Small intestine (tissue), 16 donors: Measurements from ENCODE around the gene HEBP2. TPM values are rescaled to one million over a fixed set of nuclear protein-coding genes. Genes with fewer than 3 reads are reported as not detected.
"Not testable (repeated sequence)": the region's sequence is repeated elsewhere in the genome, so short reads cannot be mapped to it uniquely, and the experiment has no call there.

ENCODE experiments used
- DNase-seq, 2 donors: peaks; one replicate each; pipeline versions ENCODE4 v3.0.0 to v3.0.0-alpha.2; 2013
- FAIRE-seq: peaks from 2 replicates; lab custom pipeline; 2012; peaks lifted over from hg19 to GRCh38; lab: Jason Lieb, UNC
- H3K27ac ChIP-seq, 3 donors: one replicate each; pipeline ENCODE4 v1.5.1; 2013; ENCODE audit warnings: low read length in 2 of 3, mild to moderate bottlenecking in 2 of 3, control low read depth in 1 of 3, inconsistent platforms in 1 of 3, low read depth in 1 of 3, moderate library complexity in 1 of 3
- H3K27me3 ChIP-seq, 3 donors: one replicate each; pipeline ENCODE4 v1.6.1; 2013; ENCODE audit warnings: low read length in 3 of 3, inconsistent platforms in 1 of 3; ENCODE audit not compliant: control insufficient read depth in 3 of 3, insufficient read depth in 3 of 3
- H3K36me3 ChIP-seq, 3 donors: one replicate each; pipeline ENCODE4 v1.6.1; 2013; ENCODE audit warnings: low read length in 3 of 3, inconsistent platforms in 1 of 3, low read depth in 1 of 3, mild to moderate bottlenecking in 1 of 3, moderate library complexity in 1 of 3; ENCODE audit not compliant: control insufficient read depth in 3 of 3, insufficient read depth in 2 of 3
- H3K4me1 ChIP-seq, 3 donors: one replicate each; pipeline ENCODE4 v1.6.1; 2013; ENCODE audit warnings: low read length in 2 of 3, inconsistent platforms in 1 of 3, low read depth in 1 of 3, mild to moderate bottlenecking in 1 of 3, moderate library complexity in 1 of 3; ENCODE audit not compliant: control insufficient read depth in 3 of 3, insufficient read depth in 2 of 3
- H3K4me3 ChIP-seq, 3 donors: one replicate each; pipeline ENCODE4 v1.5.1; 2013; ENCODE audit warnings: low read length in 3 of 3, control low read depth in 1 of 3, inconsistent platforms in 1 of 3, low read depth in 1 of 3, mild to moderate bottlenecking in 1 of 3, moderate library complexity in 1 of 3
- H3K9me3 ChIP-seq, 2 donors: one replicate each; pipeline ENCODE4 v1.6.1; 2013; ENCODE audit warnings: low read depth in 1 of 2, low read length in 1 of 2; ENCODE audit not compliant: control insufficient read depth in 2 of 2, insufficient read depth in 1 of 2
- WGBS, 3 donors: extraction: QIAGEN DNeasy Blood & Tissue Kit; methylation state at CpG; one replicate each; pipeline ENCODE4 v1.1.7; 2013; 5-methylcytosine and 5-hydroxymethylcytosine counted together
- long read RNA-seq, 10 donors: transcript quantifications; one replicate each; lab custom pipeline, GENCODE V29; 2026
- polyA plus RNA-seq, 4 donors: library from polyadenylated mRNA; stranded (reverse) in 3 of 4; unstranded in 1 of 4; fragments of 200-250 nt in 3 of 4; fragments of 120-200 nt in 1 of 4; gene quantifications; one replicate each; pipeline versions ENCODE4 v1.2.1 to v1.2.3, GENCODE V29; 2013
- donor health status: healthy with polysubstance abuse.
- donor health status: control.
- donor health status: control.
- donor health status: Bipolar disorder and iron deficiency.
- donor health status: healthy.

HEBP2 gene, protein sequence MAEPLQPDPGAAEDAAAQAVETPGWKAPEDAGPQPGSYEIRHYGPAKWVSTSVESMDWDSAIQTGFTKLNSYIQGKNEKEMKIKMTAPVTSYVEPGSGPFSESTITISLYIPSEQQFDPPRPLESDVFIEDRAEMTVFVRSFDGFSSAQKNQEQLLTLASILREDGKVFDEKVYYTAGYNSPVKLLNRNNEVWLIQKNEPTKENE
- polyA plus RNA-seq: 10 to 100 TPM; 17.0 to 31.1 (median 24.4) TPM
- long read RNA-seq, donor 1, full-length matches to known transcripts: 58 of 121 reads
- long read RNA-seq, donor 1, partial matches to known transcripts: 63 of 121 reads
- long read RNA-seq, donor 1, other reads (novel, unspliced or antisense): 0 of 121 reads
- long read RNA-seq, donor 2, full-length matches to known transcripts: 12 of 18 reads
- long read RNA-seq, donor 2, partial matches to known transcripts: 6 of 18 reads
- long read RNA-seq, donor 2, other reads (novel, unspliced or antisense): 0 of 18 reads
- long read RNA-seq, donor 3, full-length matches to known transcripts: 21 of 37 reads
- long read RNA-seq, donor 3, partial matches to known transcripts: 16 of 37 reads
- long read RNA-seq, donor 3, other reads (novel, unspliced or antisense): 0 of 37 reads
- long read RNA-seq, donor 4, full-length matches to known transcripts: 1 of 1 reads
- long read RNA-seq, donor 4, partial matches to known transcripts: 0 of 1 reads
- long read RNA-seq, donor 4, other reads (novel, unspliced or antisense): 0 of 1 reads
- long read RNA-seq, donor 5, full-length matches to known transcripts: 20 of 25 reads
- long read RNA-seq, donor 5, partial matches to known transcripts: 5 of 25 reads
- long read RNA-seq, donor 5, other reads (novel, unspliced or antisense): 0 of 25 reads
- long read RNA-seq, donor 6, full-length matches to known transcripts: 20 of 73 reads
- long read RNA-seq, donor 6, partial matches to known transcripts: 53 of 73 reads
- long read RNA-seq, donor 6, other reads (novel, unspliced or antisense): 0 of 73 reads
- long read RNA-seq, donor 7, full-length matches to known transcripts: 69 of 117 reads
- long read RNA-seq, donor 7, partial matches to known transcripts: 48 of 117 reads
- long read RNA-seq, donor 7, other reads (novel, unspliced or antisense): 0 of 117 reads
- long read RNA-seq, donor 8, full-length matches to known transcripts: 4 of 4 reads
- long read RNA-seq, donor 8, partial matches to known transcripts: 0 of 4 reads
- long read RNA-seq, donor 8, other reads (novel, unspliced or antisense): 0 of 4 reads
- long read RNA-seq, donor 9, full-length matches to known transcripts: 6 of 6 reads
- long read RNA-seq, donor 9, partial matches to known transcripts: 0 of 6 reads
- long read RNA-seq, donor 9, other reads (novel, unspliced or antisense): 0 of 6 reads
- long read RNA-seq, donor 10, full-length matches to known transcripts: 51 of 99 reads
- long read RNA-seq, donor 10, partial matches to known transcripts: 48 of 99 reads
- long read RNA-seq, donor 10, other reads (novel, unspliced or antisense): 0 of 99 reads

DNA sequence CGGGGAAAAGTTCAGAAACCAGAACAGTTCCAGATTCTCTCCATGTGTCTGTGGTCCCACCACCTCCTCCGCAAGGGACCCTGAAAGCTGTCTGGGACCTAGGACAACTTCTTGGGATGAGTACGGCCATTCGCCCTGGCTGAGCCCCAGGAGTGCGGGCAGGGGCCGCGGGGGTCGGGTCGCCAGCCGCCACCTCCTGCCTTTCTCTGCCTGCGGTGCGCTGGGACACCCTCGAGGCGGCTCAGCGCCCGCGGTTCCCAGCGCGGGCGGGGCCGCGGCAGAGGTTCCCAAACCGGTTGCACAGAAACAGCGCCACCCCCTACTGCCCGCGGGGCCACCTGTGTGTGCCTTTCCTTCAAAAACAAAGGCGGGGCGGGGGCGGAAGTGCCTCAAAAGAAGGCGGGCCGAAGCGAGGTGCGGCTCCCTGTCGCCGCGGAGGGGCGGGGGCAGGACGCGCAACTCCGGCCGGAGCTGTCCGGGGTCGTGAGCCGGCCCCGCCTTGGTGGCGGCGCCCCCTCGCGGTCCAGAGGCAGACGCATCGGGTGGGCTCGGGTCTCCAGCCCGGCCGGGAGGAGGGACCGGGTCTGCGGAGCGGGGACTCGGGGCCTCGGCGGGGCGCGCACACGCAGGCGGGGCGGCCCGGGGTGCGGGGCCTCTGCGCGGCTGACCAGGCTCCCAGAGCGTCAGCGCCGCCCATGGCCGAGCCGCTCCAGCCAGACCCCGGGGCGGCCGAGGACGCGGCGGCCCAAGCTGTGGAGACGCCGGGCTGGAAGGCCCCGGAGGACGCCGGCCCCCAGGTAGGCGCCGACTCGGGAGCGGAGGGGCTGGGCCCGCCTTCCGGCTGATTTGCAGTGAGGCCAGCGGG lies at the start of gene HEBP2:
Gene HEBP2 (plus strand): TSS at position 423 of the 865 bp plus-strand sequence. CDS start 273 bp downstream, at position 696.
- peaks cover 4 to 21% (median 12%) of the 10 kb centered on the region in 3 donors for H3K36me3 ChIP-seq
- FAIRE-seq: no peak
- 0 to 1% (median 1%) methylated on average over 66 to 92 of the region's 92 CpGs for WGBS, 3 donors

DNA sequence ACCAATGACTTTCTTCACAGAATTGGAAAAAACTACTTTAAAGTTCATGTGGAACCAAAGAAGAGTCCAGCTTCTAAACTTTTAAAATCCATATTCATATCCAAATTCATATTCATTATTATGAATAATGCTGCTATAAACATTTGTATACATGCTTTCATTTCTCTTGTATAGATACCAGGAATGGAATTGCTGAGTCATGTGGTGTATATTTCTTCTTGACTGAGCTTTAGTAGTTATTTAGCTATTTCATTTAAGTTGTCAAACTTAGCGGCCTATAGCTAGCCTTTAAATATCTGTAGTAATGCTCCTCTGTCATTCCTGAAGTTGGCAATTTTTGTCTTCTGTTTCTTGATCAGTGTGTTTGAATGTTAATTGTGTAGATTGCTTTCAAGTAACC lies 46.1 kb upstream of the HEBP2 start:
- WGBS, 3 donors: 94 to 97% (median 95%) methylated on average over 1 of the region's 1 CpG

More for the DNA sequence above, at the start of gene HEBP2:
- Histone ChIP-seq H3K4me1 (peaks cover 0 to 15% (median 2%) of the 10 kb centered on the region in 3 donors), H3K9me3 (no peaks in the 10 kb centered on the region), H3K27me3 (no peaks in the 10 kb centered on the region), H3K4me3 (peak within 1 kb of the TSS; percentile 85 to 92 (median 90)), H3K27ac (peak within 1 kb of the TSS; percentile 73 to 98 (median 91))
- peak; percentile 96 for DNase-seq

DNA sequence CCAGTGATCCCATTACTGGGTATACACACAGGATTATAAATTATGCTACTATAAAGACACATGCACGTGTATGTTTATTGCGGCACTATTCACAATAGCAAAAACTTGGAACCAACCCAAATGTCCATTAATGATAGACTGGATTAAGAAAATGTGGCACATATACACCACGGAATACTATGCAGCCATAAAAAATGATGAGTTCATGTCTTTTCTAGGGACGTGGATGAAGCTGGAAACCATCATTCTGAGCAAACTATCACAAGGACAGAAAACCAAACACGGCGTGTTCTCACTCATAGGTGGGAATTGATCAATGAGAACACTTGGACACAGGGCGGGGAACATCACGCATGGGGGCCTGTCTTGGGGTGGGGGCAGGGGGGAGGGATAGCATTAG lies 35.3 kb upstream of the HEBP2 start:
- DNase-seq, H3K27me3 ChIP-seq, FAIRE-seq, H3K4me1 ChIP-seq, H3K9me3 ChIP-seq, H3K27ac ChIP-seq, H3K4me3 ChIP-seq, H3K36me3 ChIP-seq: not testable (repeated sequence)
- 90 to 92% (median 91%) methylated on average over 8 of the region's 8 CpGs for WGBS, 3 donors

More for the DNA sequence above, 46.1 kb upstream of the HEBP2 start:
- FAIRE-seq: no peak
- Histone ChIP-seq H3K27me3 (peaks cover 0 to 2% (median 0%) of the 10 kb centered on the region in 3 donors), H3K4me1 (no peaks in the 10 kb centered on the region), H3K4me3 (no peak overlapping the region), H3K9me3 (no peaks in the 10 kb centered on the region), H3K36me3 (no peaks in the 10 kb centered on the region), H3K27ac (no peak overlapping the region)
- no peak for DNase-seq

DNA sequence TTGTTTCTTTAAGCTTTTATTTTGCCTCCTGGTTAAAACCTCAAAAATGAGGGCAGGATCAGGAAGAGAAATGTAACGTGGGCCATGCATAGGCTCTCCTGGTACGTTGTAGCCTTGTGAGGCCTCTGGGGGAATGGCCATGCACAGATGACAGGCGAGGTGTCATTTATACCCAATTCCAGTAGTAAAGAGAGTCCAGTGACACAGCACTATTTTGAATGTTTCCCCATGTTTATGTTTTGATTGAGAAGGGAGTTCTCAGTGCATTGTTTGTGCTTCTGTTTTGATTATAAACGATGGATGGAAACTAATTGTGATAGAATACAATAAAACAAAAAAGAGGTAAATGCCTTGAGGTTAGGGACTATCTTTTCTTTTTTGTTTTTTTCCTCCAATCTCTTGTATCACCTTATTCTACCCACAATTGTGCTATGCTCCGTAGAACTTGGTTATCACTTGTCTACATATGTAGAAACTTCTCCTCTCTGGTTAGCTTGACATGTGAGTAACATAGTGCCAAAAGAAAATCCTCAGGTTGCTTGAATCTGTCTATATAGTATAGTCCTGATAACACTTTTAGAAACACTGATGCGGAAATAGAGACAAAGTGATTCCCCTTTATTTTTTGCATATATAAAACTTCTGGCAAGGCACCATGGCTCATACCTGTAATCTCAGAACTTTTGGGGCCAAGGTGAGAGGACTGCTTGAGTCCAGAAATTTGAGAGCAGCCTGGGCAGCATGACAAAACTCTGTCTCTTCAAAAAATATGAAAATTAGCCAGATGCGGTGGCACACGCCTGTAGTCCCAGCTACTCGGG lies 33.2 kb upstream of the HEBP2 start:
- H3K4me3 ChIP-seq: no peak overlapping the region
- no peaks in the 10 kb centered on the region for H3K9me3 ChIP-seq
- H3K27ac ChIP-seq: no peak overlapping the region
- H3K4me1 ChIP-seq: peaks cover 0 to 7% (median 0%) of the 10 kb centered on the region in 3 donors
- no peaks in the 10 kb centered on the region for H3K36me3 ChIP-seq
- DNase-seq (no peak), FAIRE-seq (no peak)
- no peaks in the 10 kb centered on the region for H3K27me3 ChIP-seq
- 43 to 65% (median 57%) methylated on average over 9 of the region's 9 CpGs for whole genome bisulfite sequencing, 3 donors

DNA sequence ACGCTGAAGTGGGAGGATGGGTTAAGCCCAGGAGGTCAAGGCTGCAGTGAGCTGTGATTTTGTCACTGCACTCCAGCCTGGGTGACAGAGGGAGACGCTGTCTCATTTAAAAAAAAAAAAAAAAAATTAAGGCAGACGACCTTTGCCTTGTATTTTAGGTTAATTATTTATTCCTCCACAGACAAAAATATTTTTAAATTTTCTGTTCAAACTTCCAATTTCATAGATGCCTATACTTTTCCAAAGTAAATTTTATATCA lies 32.6 kb upstream of the HEBP2 start:
- Histone ChIP-seq H3K4me1 (peaks cover 0 to 7% (median 0%) of the 10 kb centered on the region in 3 donors), H3K27me3 (no peaks in the 10 kb centered on the region), H3K36me3 (no peaks in the 10 kb centered on the region), H3K4me3 (no peak overlapping the region), H3K27ac (no peak overlapping the region), H3K9me3 (no peaks in the 10 kb centered on the region)
- WGBS, 3 donors: 16 to 43% (median 28%) methylated on average over 3 of the region's 3 CpGs
- peak in 1 of 2 donors; percentile 11 for DNase-seq
- no peak for FAIRE-seq

DNA sequence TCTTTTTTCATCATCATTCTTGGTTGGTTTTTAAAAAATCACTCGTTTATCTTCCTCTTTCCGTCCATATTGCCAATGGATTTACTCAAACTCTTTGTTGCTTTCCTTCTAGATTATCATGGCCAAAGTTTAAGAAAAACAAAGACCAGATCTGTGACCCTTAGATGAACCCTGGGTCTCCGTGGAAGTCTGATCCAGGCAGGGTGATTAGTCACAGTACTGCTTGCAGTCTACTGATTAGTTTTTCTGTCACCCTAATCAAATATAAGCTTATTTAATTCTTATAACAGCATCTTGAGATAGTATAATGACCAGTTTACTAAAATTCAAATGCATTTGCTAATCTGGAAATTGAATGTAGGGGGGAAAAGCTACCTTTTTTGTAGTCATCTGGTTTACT lies 32.3 kb upstream of the HEBP2 start:
- Histone ChIP-seq H3K27ac (no peak overlapping the region), H3K27me3 (no peaks in the 10 kb centered on the region), H3K4me3 (no peak overlapping the region), H3K9me3 (no peaks in the 10 kb centered on the region), H3K4me1 (peaks cover 0 to 7% (median 0%) of the 10 kb centered on the region in 3 donors), H3K36me3 (no peaks in the 10 kb centered on the region)
- FAIRE-seq: peak; percentile 36
- DNase-seq: peak; percentile 48 to 79
- WGBS, 3 donors: 10 to 23% (median 20%) methylated on average over 3 of the region's 3 CpGs
